Neural crest cell (in vitro differentiated cells): ENCODE measurements around the gene UNC5C. TPM values are rescaled to one million over a fixed set of nuclear protein-coding genes. Genes with fewer than 3 reads are reported as not detected.

Experiments used
- DNase-seq: peaks from one replicate; pipeline ENCODE4 v3.0.0; 2021; ENCODE audit warnings: low read depth, mixed read lengths, low spot score
- H3K27ac Mint-ChIP-seq: one replicate; pipeline ENCODE4 v1.8.0; 2021; ENCODE audit warnings: mild to moderate bottlenecking, mixed read lengths; ENCODE audit not compliant: unreplicated experiment
- H3K27me3 Mint-ChIP-seq: 2 replicates; pipeline ENCODE4 v1.8.0; 2021; ENCODE audit warnings: low read depth, mild to moderate bottlenecking, mixed read lengths
- H3K36me3 Mint-ChIP-seq: 2 replicates; pipeline ENCODE4 v1.8.0; 2021; ENCODE audit warnings: low read depth, mild to moderate bottlenecking, mixed read lengths
- H3K4me1 Mint-ChIP-seq: 2 replicates; pipeline ENCODE4 v1.8.0; 2021; ENCODE audit warnings: mixed read lengths
- H3K4me3 Mint-ChIP-seq: one replicate; pipeline ENCODE4 v1.8.0; 2021; ENCODE audit warnings: mild to moderate bottlenecking, mixed read lengths
- H3K9me3 Mint-ChIP-seq: 2 replicates; pipeline ENCODE4 v1.8.0; 2021; ENCODE audit warnings: mixed read lengths
- long read RNA-seq: library from polyadenylated mRNA; unstranded; transcript quantifications from one replicate; pipeline ENCODE4 v2.0.0, GENCODE V29; 2020
- total RNA-seq: library from RNA; stranded (reverse); gene quantifications from 2 replicates; pipeline ENCODE4 v1.2.1, GENCODE V29; 2021
- TF ChIP-seq, protein P1 (sequence below): fragments of 200-600 bp; sonication (generic); conservative IDR thresholded peaks from 2 replicates; pipeline ENCODE4 v1.5.0; 2021; ENCODE audit warnings: antibody characterized with exemption, mild to moderate bottlenecking

The UNC5C gene
- total RNA-seq, result 6.5 and 7.8 TPM in 2 replicates
- long read RNA-seq, partial matches to known transcripts, result 0 of 3 reads
- long read RNA-seq, other reads (novel, unspliced or antisense), result 3 of 3 reads

DNA sequence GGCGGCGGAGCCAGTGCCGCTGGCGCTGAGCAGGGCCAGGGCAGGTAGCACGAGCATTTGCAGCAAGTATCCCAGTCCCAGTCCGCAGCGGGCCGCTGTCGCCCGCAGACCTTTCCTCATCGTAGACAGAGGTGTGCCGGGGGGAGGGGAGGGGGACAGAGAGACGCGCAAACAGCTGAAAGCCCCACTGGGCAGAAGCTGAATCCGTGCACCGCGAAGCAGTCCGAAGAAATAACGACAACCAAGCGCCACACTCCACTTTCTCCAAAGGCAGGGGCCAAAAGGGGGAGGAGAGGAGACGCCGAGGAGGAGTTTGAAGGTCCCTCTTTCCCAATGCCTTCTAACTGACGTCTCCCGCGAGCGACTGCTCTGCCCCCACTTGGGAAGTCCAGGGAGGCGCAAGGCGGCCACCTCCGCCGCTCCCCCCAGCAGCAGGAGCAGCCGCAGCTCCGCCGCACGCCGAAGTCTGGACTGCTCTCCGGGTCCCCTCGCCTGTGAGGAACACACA is at the start of gene UNC5C:
UNC5C (minus strand) TSS at position 236 of the 508 bp plus-strand sequence.
- Mint-ChIP-seq H3K4me1 (peaks cover 40% of the 10 kb centered on the region), H3K27ac (no peak within 1 kb of the TSS), H3K4me3 (peak within 1 kb of the TSS; percentile 91), H3K36me3 (no peaks in the 10 kb centered on the region), H3K27me3 (peaks cover 74% of the 10 kb centered on the region), H3K9me3 (no peaks in the 10 kb centered on the region)
- peak; percentile 44 for DNase-seq
- TF ChIP-seq, protein P1, sequence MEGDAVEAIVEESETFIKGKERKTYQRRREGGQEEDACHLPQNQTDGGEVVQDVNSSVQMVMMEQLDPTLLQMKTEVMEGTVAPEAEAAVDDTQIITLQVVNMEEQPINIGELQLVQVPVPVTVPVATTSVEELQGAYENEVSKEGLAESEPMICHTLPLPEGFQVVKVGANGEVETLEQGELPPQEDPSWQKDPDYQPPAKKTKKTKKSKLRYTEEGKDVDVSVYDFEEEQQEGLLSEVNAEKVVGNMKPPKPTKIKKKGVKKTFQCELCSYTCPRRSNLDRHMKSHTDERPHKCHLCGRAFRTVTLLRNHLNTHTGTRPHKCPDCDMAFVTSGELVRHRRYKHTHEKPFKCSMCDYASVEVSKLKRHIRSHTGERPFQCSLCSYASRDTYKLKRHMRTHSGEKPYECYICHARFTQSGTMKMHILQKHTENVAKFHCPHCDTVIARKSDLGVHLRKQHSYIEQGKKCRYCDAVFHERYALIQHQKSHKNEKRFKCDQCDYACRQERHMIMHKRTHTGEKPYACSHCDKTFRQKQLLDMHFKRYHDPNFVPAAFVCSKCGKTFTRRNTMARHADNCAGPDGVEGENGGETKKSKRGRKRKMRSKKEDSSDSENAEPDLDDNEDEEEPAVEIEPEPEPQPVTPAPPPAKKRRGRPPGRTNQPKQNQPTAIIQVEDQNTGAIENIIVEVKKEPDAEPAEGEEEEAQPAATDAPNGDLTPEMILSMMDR, result no peak

DNA sequence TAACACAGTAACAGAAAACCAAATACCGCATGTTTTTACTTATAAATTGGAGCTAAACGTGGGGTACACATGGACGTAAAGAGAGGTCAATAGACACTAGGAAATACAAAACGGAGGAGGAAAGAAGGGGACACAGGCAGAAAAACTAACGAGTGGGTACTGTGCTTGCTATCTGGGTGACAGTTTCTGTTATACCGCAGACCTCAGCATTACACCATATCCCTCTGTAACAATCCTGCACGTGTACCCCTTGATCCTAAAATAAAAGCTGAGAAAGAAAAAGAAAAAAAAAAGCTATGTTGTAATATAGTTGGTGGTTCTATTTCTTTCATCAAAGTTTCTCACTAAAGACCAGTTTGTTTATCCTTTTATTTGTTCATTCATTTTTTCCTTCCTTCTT is 47.9 kb upstream of the UNC5C start:
- Mint-ChIP-seq H3K9me3 (no peaks in the 10 kb centered on the region), H3K4me3 (no peak overlapping the region), H3K4me1 (peaks cover 6% of the 10 kb centered on the region), H3K36me3 (no peaks in the 10 kb centered on the region), H3K27ac (no peak overlapping the region), H3K27me3 (no peaks in the 10 kb centered on the region)
- no peak for DNase-seq
- TF ChIP-seq, protein P1, result no peak

DNA sequence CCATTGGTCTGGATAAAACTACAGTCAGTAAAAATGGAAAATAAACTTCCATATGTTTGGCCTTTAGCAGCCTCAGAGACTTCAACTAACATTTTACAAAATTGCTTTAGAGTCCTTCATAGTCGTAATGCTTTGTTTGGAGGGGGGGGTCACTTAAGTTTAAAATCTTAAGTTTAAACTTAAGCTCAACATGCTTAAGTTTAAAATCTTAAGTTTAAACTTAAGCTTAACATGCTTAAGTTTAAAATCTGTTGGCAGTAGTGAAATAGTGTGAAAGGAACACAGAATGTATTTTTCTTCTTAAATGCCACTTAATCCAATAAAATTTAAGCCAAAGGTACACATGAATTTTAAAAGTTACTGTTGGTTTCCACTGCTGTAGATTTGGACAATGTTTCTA is 45.9 kb upstream of the UNC5C start:
- Mint-ChIP-seq H3K9me3 (no peaks in the 10 kb centered on the region), H3K4me1 (peaks cover 6% of the 10 kb centered on the region), H3K27me3 (no peaks in the 10 kb centered on the region), H3K4me3 (no peak overlapping the region), H3K27ac (no peak overlapping the region), H3K36me3 (no peaks in the 10 kb centered on the region)
- DNase-seq, result no peak
- TF ChIP-seq, protein P1, result no peak

DNA sequence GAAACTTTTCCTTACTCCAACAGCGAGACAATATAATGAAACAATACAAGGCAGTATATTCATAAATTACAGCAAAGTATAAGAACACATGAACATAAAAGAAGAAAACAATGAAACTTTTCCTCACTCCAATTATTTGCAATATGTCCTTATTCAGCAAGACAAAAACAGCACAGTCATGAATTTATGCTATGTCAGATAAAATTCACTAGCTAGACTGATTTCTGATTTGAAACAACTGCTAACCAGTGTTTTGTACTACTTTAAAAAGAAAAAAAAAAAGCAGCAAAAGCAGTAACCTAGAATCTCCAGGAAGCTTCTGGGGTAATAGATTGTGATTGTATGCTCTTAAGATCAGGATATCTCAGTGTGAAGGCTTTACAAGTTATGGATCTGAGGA is 45.2 kb upstream of the UNC5C start:
- H3K4me3 Mint-ChIP-seq, result no peak overlapping the region
- no peaks in the 10 kb centered on the region for H3K27me3 Mint-ChIP-seq
- TF ChIP-seq, protein P1, result no peak
- H3K4me1 Mint-ChIP-seq, result peaks cover 6% of the 10 kb centered on the region
- no peaks in the 10 kb centered on the region for H3K36me3 Mint-ChIP-seq
- no peak for DNase-seq
- H3K27ac Mint-ChIP-seq, result no peak overlapping the region
- H3K9me3 Mint-ChIP-seq, result no peaks in the 10 kb centered on the region

DNA sequence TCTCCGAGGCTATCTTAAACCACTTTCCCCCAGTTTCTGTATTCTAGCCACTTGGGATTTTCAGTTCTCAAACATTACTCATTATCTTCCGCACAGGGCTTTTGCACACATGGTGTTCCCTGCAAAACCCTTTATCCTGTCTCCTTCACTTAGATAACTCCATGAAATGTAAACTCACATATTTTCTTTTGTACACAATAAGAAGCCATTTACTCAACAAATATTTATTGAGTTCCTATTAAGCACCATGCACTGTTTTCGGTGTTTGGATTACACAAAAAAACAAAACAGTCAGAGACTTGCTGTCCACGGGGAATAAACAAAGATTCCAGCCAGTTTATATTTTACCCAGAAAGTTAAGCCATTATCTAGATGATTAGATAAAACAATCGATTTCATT is 42.5 kb upstream of the UNC5C start:
- no peaks in the 10 kb centered on the region for H3K36me3 Mint-ChIP-seq
- no peaks in the 10 kb centered on the region for H3K4me1 Mint-ChIP-seq
- no peak overlapping the region for H3K4me3 Mint-ChIP-seq
- H3K9me3 Mint-ChIP-seq, result no peaks in the 10 kb centered on the region
- TF ChIP-seq, protein P1, result no peak
- DNase-seq, result no peak
- H3K27me3 Mint-ChIP-seq, result no peaks in the 10 kb centered on the region
- H3K27ac Mint-ChIP-seq, result no peak overlapping the region
